ACC112 (cell line): ENCODE data around the gene ZNF74.

Experiments used
- H2AFZ ChIP-seq: fragments of 200-600 bp; sonication (generic); one replicate; pipeline ENCODE4 v1.6.0; 2017; ENCODE audit warnings: antibody characterized with exemption, low read length; ENCODE audit not compliant: unreplicated experiment
- H3K27ac ChIP-seq: fragments of 200-600 bp; sonication (generic); 2 replicates; pipeline ENCODE4 v1.5.1; 2014; ENCODE audit warnings: low read depth, mild to moderate bottlenecking, antibody characterized with exemption, low read length, moderate library complexity
- H3K27me3 ChIP-seq: fragments of 200-600 bp; sonication (generic); 2 replicates; pipeline ENCODE4 v1.6.1; 2014; ENCODE audit warnings: mild to moderate bottlenecking, antibody characterized with exemption, low read length, moderate library complexity, mixed read lengths; ENCODE audit not compliant: insufficient read depth
- H3K36me3 ChIP-seq: fragments of 200-600 bp; sonication (generic); 2 replicates; pipeline ENCODE4 v1.6.1; 2016; ENCODE audit warnings: mild to moderate bottlenecking, antibody characterized with exemption, low read length, moderate library complexity, mixed read lengths; ENCODE audit not compliant: insufficient read depth
- H3K4me1 ChIP-seq: fragments of 200-600 bp; sonication (generic); one replicate; pipeline ENCODE4 v1.6.1; 2016; ENCODE audit warnings: low read length, mixed read lengths; ENCODE audit not compliant: insufficient read depth, unreplicated experiment, control insufficient read depth
- H3K4me3 ChIP-seq: fragments of 200-600 bp; sonication (generic); 2 replicates; pipeline ENCODE4 v1.5.1; 2014; ENCODE audit warnings: mild to moderate bottlenecking, low read depth, low read length
- H3K79me2 ChIP-seq: fragments of 200-600 bp; sonication (generic); one replicate; pipeline ENCODE4 v1.6.0; 2016; ENCODE audit warnings: low read length; ENCODE audit not compliant: control insufficient read depth, unreplicated experiment, insufficient read depth

The ZNF74 gene

DNA sequence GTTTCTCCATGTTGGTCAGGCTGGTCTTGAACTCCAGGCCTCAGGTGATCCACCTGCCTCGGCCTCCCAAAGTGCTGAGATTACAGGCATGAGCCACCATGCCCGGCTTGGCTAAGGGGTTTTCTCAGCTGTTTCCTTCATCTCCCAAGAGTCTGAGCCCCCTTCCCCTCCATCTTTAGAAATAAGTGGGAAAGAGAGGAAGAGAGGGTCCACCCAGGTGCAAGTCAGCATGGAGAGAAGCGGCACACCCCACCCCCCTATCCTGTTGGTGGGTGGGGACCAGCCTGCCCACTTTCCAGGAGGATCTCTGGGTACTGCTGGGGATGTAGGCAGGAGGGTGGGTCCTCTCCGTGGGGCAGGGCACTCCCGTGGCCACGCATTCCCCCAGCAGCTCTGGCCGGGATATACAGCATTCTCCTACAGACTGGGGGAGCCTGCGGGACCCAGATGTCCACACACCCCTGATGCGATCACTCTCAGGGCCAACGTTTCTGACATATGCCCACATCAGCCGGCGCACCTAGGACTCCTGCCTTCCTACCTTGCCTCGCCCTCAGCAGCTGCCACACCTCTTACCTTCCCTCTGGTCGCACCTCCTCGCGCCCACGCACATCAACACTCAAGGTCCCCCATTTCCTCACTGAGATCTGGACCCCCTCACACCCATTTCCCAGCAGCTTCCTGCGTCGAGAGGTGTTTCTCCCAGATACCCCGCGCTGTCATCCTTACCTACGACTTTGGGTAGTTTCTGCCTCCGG is 34.7 kb downstream of the ZNF74 start:
- H3K4me3 ChIP-seq, result no peak overlapping the region
- H2AFZ ChIP-seq, result no peak overlapping the region
- H3K27ac ChIP-seq, result no peak overlapping the region
- no peaks in the 10 kb centered on the region for H3K4me1 ChIP-seq
- H3K27me3 ChIP-seq, result no peaks in the 10 kb centered on the region
- H3K79me2 ChIP-seq, result peaks cover 10% of the 10 kb centered on the region
- H3K36me3 ChIP-seq, result no peaks in the 10 kb centered on the region

DNA sequence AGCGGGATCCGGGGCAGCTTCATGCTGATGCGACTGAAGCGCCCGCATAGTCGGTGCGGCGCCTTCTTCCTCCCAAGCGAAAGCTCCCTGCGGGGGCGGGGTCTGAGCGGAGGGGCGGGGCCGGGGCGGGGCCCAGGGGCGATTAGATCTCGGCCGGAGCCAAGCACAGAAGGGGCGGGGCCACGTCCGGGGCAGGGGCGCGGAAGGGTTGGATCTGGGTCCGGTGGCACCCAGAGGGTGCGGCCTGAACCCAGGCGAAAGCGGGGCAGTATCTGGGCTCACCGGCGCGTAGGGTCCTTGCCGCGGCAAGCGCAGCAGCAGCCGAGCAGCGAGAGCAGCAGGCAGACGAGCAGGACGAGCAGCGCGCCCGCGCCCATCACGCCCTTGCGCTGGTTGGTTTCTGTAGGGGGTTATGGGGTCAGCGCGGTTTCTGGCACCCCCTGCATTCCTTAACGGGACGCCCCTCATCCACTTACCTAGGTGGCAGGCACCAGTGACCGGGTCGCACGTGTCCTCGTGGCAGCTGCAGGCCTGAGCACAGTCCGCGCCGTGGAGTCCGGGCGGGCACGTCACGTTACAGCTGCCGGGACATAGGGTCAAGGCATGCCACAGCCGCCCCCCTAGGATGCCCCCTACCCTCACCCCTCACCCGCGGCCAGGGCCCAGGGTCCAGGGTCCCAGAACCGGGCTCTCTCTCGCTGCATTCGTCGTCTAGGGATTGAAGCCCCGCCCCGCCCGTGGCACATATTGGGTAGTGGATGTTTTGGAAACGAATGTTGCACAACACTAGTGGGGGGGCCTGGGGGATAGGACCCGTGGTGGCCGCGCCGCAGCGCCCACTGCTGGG is 35.5 kb downstream of the ZNF74 start:
- Histone ChIP-seq H3K79me2 (peaks cover 15% of the 10 kb centered on the region), H3K27ac (no peak overlapping the region), H3K4me1 (no peaks in the 10 kb centered on the region), H2AFZ (no peak overlapping the region), H3K27me3 (no peaks in the 10 kb centered on the region), H3K36me3 (no peaks in the 10 kb centered on the region), H3K4me3 (no peak overlapping the region)

DNA sequence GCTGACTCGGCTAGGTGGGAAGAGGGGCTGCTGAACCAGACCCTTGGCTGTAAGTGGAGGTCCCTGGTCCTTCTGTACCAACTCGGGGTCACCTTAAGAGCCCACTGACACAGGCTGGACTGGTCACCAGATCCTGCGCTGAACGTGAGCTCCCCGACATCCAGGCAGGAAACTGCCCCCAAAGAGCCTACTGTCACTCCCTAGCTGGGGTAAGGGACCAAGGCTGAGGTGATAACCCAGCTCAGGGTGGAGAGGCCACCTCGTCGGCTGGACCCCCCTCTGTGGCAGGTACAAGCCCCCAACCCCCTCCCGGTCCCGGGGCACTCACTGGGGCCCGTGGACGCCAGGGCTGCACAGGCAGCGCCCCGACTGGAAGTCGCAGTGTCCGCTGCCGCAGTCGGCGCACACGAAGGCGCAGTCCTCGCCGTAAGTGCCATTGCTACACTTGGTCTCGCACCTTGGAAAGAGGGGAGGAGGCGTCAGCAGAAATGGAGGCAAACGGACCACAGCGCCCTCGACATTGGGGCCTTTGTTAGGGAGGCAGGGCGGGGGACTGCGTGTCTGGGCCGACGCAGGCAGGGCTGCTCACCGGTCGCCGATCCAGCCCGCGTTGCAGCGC is 36.3 kb downstream of the ZNF74 start:
- no peaks in the 10 kb centered on the region for H3K27me3 ChIP-seq
- peaks cover 22% of the 10 kb centered on the region for H3K79me2 ChIP-seq
- peaks cover 3% of the 10 kb centered on the region for H3K4me1 ChIP-seq
- no peak overlapping the region for H3K4me3 ChIP-seq
- no peak overlapping the region for H3K27ac ChIP-seq
- H3K36me3 ChIP-seq, result no peaks in the 10 kb centered on the region
- no peak overlapping the region for H2AFZ ChIP-seq

- Histone ChIP-seq H3K27me3 (no peaks in the 10 kb centered on the region), H3K27ac (no peak overlapping the region), H3K79me2 (peaks cover 28% of the 10 kb centered on the region), H2AFZ (no peak overlapping the region), H3K4me1 (peaks cover 10% of the 10 kb centered on the region), H3K4me3 (no peak overlapping the region), H3K36me3 (no peaks in the 10 kb centered on the region)
These were observed 37.0 kb downstream of the ZNF74 start for GRCh38 chr22:20430720-20431510.

DNA sequence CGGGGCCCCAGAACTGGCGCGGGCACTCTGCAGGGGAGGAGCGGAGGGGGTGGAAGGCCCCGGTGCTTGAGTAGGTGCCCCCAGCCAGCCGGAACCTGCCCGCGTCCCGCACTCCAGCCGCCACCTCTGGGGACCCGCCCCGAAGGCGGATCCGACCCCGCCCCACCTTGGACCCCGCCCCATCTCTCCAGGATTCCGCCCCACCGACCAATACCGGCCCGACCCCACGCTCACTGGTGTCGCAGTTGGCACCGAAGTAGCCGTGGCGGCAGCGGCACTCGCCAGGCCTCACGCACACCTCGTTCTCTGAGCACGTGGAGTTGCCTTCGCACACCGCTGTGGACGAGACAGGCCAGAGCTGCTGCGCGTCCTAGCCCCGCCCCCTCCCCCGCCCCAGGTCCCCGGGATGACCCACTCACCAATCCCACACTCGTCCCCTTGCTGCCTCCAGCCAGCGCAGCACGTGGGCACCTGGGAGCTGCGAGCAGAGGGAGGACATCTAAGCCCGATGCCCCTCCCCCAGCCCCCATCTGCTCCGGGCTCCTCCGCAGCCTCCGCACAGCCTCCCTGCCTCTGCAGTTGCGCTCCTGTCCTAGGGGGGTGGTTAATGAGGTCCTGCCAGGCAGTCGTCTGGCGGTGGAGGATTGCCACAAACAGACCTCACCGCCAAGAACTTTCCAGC is 37.7 kb downstream of the ZNF74 start:
- H3K4me3 ChIP-seq, result no peak overlapping the region
- peaks cover 10% of the 10 kb centered on the region for H3K4me1 ChIP-seq
- no peak overlapping the region for H3K27ac ChIP-seq
- peaks cover 35% of the 10 kb centered on the region for H3K79me2 ChIP-seq
- H3K27me3 ChIP-seq, result no peaks in the 10 kb centered on the region
- no peak overlapping the region for H2AFZ ChIP-seq
- no peaks in the 10 kb centered on the region for H3K36me3 ChIP-seq

DNA sequence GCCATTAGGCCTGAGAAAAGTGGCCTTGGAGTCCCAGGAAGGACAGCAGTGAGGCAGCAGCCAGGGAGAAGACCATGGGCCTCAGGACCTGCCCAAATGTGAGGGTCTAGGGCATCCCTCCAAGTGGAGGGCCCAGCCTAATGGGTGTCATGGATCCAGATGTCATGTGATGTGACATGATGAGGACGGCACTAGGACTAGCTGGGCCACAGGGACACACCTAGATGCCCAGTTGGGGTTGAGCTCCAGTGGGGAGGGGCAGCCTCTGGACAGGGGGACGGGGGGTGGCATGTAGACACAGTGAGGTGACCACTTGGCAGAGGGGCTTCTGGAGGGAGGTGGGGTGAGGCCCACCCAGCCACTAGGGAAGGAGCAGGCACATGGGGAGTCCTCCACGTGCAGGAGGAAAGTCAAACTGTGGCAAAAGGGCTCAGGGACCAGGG is 38.3 kb downstream of the ZNF74 start:
- H3K4me1 ChIP-seq, result peaks cover 10% of the 10 kb centered on the region
- no peaks in the 10 kb centered on the region for H3K27me3 ChIP-seq

GRCh38 chr22:20433191-20433590 is 39.2 kb downstream of the ZNF74 start:
- Histone ChIP-seq H2AFZ (no peak overlapping the region), H3K4me3 (no peak overlapping the region), H3K36me3 (no peaks in the 10 kb centered on the region), H3K27ac (no peak overlapping the region), H3K27me3 (no peaks in the 10 kb centered on the region), H3K79me2 (peaks cover 40% of the 10 kb centered on the region), H3K4me1 (peaks cover 10% of the 10 kb centered on the region)

More for the DNA sequence above, 38.3 kb downstream of the ZNF74 start:
- Histone ChIP-seq H3K36me3 (no peaks in the 10 kb centered on the region), H3K4me3 (no peak overlapping the region), H2AFZ (no peak overlapping the region), H3K27ac (no peak overlapping the region), H3K79me2 (peaks cover 40% of the 10 kb centered on the region)

- Histone ChIP-seq H3K36me3 (no peaks in the 10 kb centered on the region), H3K79me2 (peaks cover 40% of the 10 kb centered on the region), H3K27ac (no peak overlapping the region), H3K4me1 (peaks cover 16% of the 10 kb centered on the region), H3K4me3 (no peak overlapping the region), H2AFZ (no peak overlapping the region), H3K27me3 (no peaks in the 10 kb centered on the region)
These were observed 39.8 kb downstream of the ZNF74 start for GRCh38 chr22:20433686-20434241.

GRCh38 chr22:20434264-20434751 is 40.4 kb downstream of the ZNF74 start:
- Histone ChIP-seq H3K4me1 (peaks cover 17% of the 10 kb centered on the region), H3K79me2 (peaks cover 40% of the 10 kb centered on the region), H3K36me3 (no peaks in the 10 kb centered on the region), H3K27ac (no peak overlapping the region), H3K4me3 (no peak overlapping the region), H2AFZ (no peak overlapping the region), H3K27me3 (no peaks in the 10 kb centered on the region)
